Measurements from ENCODE around the gene PDS5A. TPM values are rescaled to one million over a fixed set of nuclear protein-coding genes. Genes with fewer than 3 reads are reported as not detected.
A peak's percentile ranks its signal among the peaks of the same experiment; 100 is the strongest.
"Not testable (repeated sequence)": the region's sequence is repeated elsewhere in the genome, so short reads cannot be mapped to it uniquely, and the experiment has no call there.

The PDS5A gene, protein sequence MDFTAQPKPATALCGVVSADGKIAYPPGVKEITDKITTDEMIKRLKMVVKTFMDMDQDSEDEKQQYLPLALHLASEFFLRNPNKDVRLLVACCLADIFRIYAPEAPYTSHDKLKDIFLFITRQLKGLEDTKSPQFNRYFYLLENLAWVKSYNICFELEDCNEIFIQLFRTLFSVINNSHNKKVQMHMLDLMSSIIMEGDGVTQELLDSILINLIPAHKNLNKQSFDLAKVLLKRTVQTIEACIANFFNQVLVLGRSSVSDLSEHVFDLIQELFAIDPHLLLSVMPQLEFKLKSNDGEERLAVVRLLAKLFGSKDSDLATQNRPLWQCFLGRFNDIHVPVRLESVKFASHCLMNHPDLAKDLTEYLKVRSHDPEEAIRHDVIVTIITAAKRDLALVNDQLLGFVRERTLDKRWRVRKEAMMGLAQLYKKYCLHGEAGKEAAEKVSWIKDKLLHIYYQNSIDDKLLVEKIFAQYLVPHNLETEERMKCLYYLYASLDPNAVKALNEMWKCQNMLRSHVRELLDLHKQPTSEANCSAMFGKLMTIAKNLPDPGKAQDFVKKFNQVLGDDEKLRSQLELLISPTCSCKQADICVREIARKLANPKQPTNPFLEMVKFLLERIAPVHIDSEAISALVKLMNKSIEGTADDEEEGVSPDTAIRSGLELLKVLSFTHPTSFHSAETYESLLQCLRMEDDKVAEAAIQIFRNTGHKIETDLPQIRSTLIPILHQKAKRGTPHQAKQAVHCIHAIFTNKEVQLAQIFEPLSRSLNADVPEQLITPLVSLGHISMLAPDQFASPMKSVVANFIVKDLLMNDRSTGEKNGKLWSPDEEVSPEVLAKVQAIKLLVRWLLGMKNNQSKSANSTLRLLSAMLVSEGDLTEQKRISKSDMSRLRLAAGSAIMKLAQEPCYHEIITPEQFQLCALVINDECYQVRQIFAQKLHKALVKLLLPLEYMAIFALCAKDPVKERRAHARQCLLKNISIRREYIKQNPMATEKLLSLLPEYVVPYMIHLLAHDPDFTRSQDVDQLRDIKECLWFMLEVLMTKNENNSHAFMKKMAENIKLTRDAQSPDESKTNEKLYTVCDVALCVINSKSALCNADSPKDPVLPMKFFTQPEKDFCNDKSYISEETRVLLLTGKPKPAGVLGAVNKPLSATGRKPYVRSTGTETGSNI (N-terminal part only)
- total RNA-seq = 10 to 100 TPM; 61.0 to 78.1 (median 61.5) TPM

DNA sequence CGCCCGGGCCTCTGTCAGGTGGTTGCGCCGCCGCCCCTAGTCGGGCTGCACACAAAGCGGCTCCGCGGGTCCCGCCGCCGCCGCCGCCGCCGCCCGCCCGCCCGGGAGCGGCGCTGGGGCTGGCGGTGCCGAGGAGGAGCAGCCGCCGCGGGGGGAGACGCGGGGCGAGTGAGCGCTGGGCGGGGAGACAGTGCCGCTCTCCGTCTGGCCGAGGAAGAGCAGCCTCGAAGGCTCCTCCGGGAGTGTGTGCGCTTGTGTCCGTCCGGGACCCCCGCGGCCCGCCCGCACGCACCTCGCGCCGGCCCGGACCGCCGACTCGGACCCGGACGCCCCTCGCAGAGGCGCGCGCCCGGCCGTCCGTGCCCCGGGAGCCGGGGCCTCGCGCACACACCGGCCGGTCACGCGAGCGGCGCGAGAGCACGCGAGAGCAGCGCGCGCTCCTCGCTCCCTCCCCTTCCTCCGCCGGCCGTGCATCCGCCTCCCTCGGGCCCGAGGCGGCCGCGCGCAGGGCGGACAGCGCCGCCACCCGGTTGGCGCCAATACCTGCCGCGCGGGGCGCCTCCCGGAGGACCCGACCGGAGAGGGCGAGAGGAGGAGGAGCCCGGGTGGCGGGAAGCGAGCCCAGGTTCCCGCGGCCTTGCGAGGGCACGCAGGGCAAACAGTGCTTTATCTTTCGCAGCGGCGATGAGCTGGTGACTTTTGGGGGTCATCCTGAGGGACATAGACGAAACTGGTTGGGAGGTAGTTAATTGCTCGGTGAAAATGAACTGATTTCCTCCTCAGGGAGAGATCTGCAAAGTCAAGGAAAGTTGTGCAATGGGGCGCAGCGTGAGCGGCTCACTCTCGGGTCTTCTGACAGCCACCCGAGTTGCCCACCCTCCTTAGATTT, at the start of gene PDS5A:
TSS of gene PDS5A (minus strand) at position 423 of the 889 bp plus-strand sequence. CDS start 1,334 bp downstream, outside the sequence.
- Histone ChIP-seq H3K27me3 (no peaks in the 10 kb centered on the region), H3K36me3 (peaks cover 0 to 23% (median 0%) of the 10 kb centered on the region in 3 donors), H3K9me3 (no peaks in the 10 kb centered on the region), H3K4me3 (peak within 1 kb of the TSS; percentile 85 to 96 (median 94)), H3K27ac (peak within 1 kb of the TSS; percentile 93 to 99 (median 97)), H3K4me1 (peaks cover 0 to 39% (median 10%) of the 10 kb centered on the region in 4 donors)
- 1% methylated on average over 24 to 33 of the region's 117 CpGs for WGBS, 2 donors
- TF ChIP-seq EP300 (IDR thresholded peaks at IDR 0.05) = no peak
- peak; percentile 74 to 79 for TF ChIP-seq POLR2A (IDR thresholded peaks at IDR 0.05)
- TF ChIP-seq, protein P1, sequence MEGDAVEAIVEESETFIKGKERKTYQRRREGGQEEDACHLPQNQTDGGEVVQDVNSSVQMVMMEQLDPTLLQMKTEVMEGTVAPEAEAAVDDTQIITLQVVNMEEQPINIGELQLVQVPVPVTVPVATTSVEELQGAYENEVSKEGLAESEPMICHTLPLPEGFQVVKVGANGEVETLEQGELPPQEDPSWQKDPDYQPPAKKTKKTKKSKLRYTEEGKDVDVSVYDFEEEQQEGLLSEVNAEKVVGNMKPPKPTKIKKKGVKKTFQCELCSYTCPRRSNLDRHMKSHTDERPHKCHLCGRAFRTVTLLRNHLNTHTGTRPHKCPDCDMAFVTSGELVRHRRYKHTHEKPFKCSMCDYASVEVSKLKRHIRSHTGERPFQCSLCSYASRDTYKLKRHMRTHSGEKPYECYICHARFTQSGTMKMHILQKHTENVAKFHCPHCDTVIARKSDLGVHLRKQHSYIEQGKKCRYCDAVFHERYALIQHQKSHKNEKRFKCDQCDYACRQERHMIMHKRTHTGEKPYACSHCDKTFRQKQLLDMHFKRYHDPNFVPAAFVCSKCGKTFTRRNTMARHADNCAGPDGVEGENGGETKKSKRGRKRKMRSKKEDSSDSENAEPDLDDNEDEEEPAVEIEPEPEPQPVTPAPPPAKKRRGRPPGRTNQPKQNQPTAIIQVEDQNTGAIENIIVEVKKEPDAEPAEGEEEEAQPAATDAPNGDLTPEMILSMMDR (IDR thresholded peaks at IDR 0.05) = peak; percentile 85 to 99 (median 95)
- peak; percentile 58 to 69 for DNase-seq (ENCODE audit: low spot score in 2 of 2)

DNA sequence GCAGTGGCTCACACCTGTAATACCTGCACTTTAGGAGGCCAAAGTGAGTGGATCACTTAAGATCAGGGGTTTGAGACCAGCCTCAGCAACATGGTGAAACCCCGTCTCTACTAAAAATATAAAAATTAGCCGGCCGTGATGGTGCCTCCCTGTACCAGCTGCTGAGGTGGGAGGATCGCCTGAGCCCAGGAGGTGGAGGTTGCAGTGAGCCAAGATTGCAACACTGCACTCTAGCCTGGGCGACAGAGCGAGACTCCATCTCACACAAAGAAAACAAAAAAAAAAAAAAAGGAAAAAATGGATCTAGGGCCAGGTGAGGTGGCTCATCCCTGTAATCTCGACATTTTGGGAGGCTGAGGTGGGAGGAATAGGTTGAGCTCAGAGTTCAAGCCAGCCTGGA, 46.3 kb upstream of the PDS5A start:
- 83% methylated on average over 4 of the region's 7 CpGs; no CpG with 5 or more reads in 1 of the 2 donors for WGBS, 2 donors

DNA sequence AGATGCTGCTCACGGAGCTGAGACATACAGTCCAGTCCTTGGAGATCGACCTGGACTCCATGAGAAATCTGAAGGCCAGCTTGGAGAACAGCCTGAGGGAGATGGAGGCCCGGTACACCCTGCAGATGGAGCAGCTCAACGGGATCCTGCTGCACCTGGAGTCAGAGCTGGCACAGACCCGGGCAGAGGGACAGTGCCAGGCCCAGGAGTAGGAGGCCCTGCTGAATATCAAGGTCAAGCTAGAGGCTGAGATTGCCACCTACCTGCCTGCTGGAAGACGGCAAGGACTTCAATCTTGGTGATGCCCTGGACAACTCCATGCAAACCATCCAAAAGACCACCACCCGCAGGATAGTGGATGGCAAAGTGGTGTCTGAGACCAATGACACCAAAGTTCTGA, 43.4 kb upstream of the PDS5A start:
- 83 to 92% methylated on average over 7 of the region's 7 CpGs for WGBS, 2 donors
- not testable (repeated sequence) for H3K9me3 ChIP-seq; H3K27me3 ChIP-seq; H3K36me3 ChIP-seq; DNase-seq (ENCODE audit: low spot score in 2 of 2); H3K27ac ChIP-seq; H3K4me3 ChIP-seq; H3K4me1 ChIP-seq

More for the DNA sequence above, 46.3 kb upstream of the PDS5A start:
- not testable (repeated sequence) for H3K27ac ChIP-seq; H3K27me3 ChIP-seq; H3K9me3 ChIP-seq; H3K4me1 ChIP-seq; H3K4me3 ChIP-seq; H3K36me3 ChIP-seq; DNase-seq (ENCODE audit: low spot score in 2 of 2)

DNA sequence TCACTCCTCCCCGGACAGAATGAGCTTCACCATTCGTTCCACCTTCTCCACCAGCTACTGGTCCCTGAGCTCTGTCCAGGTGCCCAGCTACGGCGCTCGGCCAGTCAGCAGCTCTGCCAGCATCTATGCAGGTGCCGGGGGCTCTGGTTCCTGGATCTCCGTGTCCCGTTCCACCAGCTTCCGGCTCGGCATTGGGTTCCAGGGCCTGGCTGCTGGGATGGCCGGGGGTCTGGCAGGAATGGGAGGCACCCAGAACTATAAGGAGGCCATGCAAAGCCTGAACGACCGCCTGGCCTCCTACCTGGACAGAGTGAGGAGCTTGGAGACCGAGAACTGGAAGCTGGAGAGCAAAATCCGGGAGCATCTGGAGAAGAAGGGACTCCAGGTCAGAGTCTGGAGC, 42.5 kb upstream of the PDS5A start:
- no peaks in the 10 kb centered on the region for H3K4me1 ChIP-seq
- no peak overlapping the region for H3K27ac ChIP-seq
- DNase-seq (ENCODE audit: low spot score in 2 of 2) = no peak
- H3K4me3 ChIP-seq = no peak overlapping the region
- no peaks in the 10 kb centered on the region for H3K27me3 ChIP-seq
- no peaks in the 10 kb centered on the region for H3K36me3 ChIP-seq
- no peaks in the 10 kb centered on the region for H3K9me3 ChIP-seq
- 93% methylated on average over 14 to 15 of the region's 15 CpGs for WGBS, 2 donors
- TF ChIP-seq, protein P1 (IDR thresholded peaks at IDR 0.05) = no peak
- TF ChIP-seq POLR2A (IDR thresholded peaks at IDR 0.05) = no peak
- TF ChIP-seq EP300 (IDR thresholded peaks at IDR 0.05) = no peak

DNA sequence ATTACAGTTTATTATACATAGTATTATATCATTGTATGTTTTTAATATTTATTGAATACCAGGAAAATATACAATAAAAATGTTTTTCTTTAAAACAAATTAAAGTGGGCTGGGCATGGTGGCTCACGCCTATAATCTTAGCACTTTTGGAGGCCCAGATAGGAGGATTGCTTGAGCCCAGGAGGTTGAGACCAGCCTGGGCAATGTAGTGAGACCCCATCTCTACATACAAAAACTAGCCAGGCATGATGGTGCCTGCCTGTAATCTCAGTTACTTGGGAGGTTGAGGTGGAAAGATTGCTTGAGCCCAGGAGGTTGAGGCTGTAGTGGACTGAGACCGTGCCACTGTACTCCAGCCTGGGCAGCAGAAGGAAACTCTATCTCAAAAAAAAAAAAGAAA, 38.3 kb upstream of the PDS5A start:
- no peak for TF ChIP-seq EP300 (IDR thresholded peaks at IDR 0.05)
- no peak for TF ChIP-seq POLR2A (IDR thresholded peaks at IDR 0.05)
- TF ChIP-seq, protein P1 (IDR thresholded peaks at IDR 0.05) = no peak
- no peak overlapping the region for H3K4me3 ChIP-seq
- H3K9me3 ChIP-seq = no peaks in the 10 kb centered on the region
- H3K27me3 ChIP-seq = no peaks in the 10 kb centered on the region
- H3K4me1 ChIP-seq = no peaks in the 10 kb centered on the region
- H3K36me3 ChIP-seq = no peaks in the 10 kb centered on the region
- 81 to 88% methylated on average over 2 of the region's 2 CpGs for WGBS, 2 donors
- no peak overlapping the region for H3K27ac ChIP-seq
- DNase-seq (ENCODE audit: low spot score in 2 of 2) = no peak

All from tibial nerve (tissue), 4 donors.